NT2/D1 (cell line): ENCODE results near the gene PNPLA8.

Experiments used
- SUZ12 ChIP-seq: IDR thresholded peaks from 2 replicates; pipeline ENCODE4 v1.6.1; 2011; ENCODE audit not compliant: insufficient read length, insufficient read depth; ENCODE audit errors: extremely low read depth
- YY1 ChIP-seq: IDR thresholded peaks from 2 replicates; pipeline ENCODE4 v1.6.1; 2011; ENCODE audit not compliant: insufficient read length, insufficient read depth
- ZNF274 ChIP-seq: IDR thresholded peaks from 2 replicates; pipeline ENCODE4 v1.6.1; 2011; ENCODE audit warnings: mild to moderate bottlenecking, low read depth, low read length

GRCh38 chr7:108559253-108559652, 33.3 kb upstream of the PNPLA8 start:
- TF ChIP-seq ZNF274 (no peak), SUZ12 (no peak), YY1 (no peak)
